NAMALWA (cell line): ENCODE measurements around the gene EXOC4.

Source experiments
- DNase-seq: peaks from one replicate; pipeline ENCODE4 v3.0.0-alpha.2; 2015; ENCODE audit warnings: low spot score

EXOC4 gene

GRCh38 chr7:133491846-133492652, 239.2 kb downstream of the EXOC4 start:
- DNase-seq, result no peak

- no peak for DNase-seq
These were observed 244.2 kb downstream of the EXOC4 start for GRCh38 chr7:133497061-133497460.

GRCh38 chr7:133501771-133502170, 248.9 kb downstream of the EXOC4 start:
- no peak for DNase-seq

GRCh38 chr7:133502498-133502897, 249.6 kb downstream of the EXOC4 start:
- no peak for DNase-seq

GRCh38 chr7:133502972-133503371, 250.1 kb downstream of the EXOC4 start:
- no peak for DNase-seq

GRCh38 chr7:133504825-133505224, 251.9 kb downstream of the EXOC4 start:
- no peak for DNase-seq

GRCh38 chr7:133509822-133510221, 256.9 kb downstream of the EXOC4 start:
- DNase-seq, result no peak

GRCh38 chr7:133510326-133511055, 257.6 kb downstream of the EXOC4 start:
- DNase-seq, result no peak

GRCh38 chr7:133511252-133511651, 258.4 kb downstream of the EXOC4 start:
- no peak for DNase-seq

GRCh38 chr7:133511708-133512107, 258.8 kb downstream of the EXOC4 start:
- no peak for DNase-seq

GRCh38 chr7:133512560-133512959, 259.7 kb downstream of the EXOC4 start:
- DNase-seq, result no peak

GRCh38 chr7:133513608-133514007, 260.7 kb downstream of the EXOC4 start:
- no peak for DNase-seq

GRCh38 chr7:133514551-133514950, 261.7 kb downstream of the EXOC4 start:
- no peak for DNase-seq

GRCh38 chr7:133517766-133518165, 264.9 kb downstream of the EXOC4 start:
- DNase-seq, result no peak

GRCh38 chr7:133518718-133519117, 265.8 kb downstream of the EXOC4 start:
- DNase-seq, result no peak

GRCh38 chr7:133520248-133520647, 267.4 kb downstream of the EXOC4 start:
- no peak for DNase-seq

- no peak for DNase-seq
These were observed 269.6 kb downstream of the EXOC4 start for GRCh38 chr7:133522501-133522900.

- no peak for DNase-seq
These were observed 275.9 kb downstream of the EXOC4 start for GRCh38 chr7:133528796-133529195.

- DNase-seq, result peak; percentile 6
These were observed 277.0 kb downstream of the EXOC4 start for GRCh38 chr7:133529861-133530260.

- no peak for DNase-seq
These were observed 277.8 kb downstream of the EXOC4 start for GRCh38 chr7:133530682-133531081.

GRCh38 chr7:133534816-133535215, 281.9 kb downstream of the EXOC4 start:
- no peak for DNase-seq

GRCh38 chr7:133535308-133535707, 282.4 kb downstream of the EXOC4 start:
- DNase-seq, result no peak

GRCh38 chr7:133536450-133536849, 283.6 kb downstream of the EXOC4 start:
- DNase-seq, result no peak
